H9 (cell line): ENCODE data around the gene ABT1. TPM values are rescaled to one million over a fixed set of nuclear protein-coding genes. Genes with fewer than 3 reads are reported as not detected.
A peak's percentile ranks its signal among the peaks of the same experiment; 100 is the strongest.

Experiments used
- DNase-seq: peaks from one replicate; pipeline ENCODE4 v3.0.0-alpha.2; 2017
- H2AFZ ChIP-seq: one replicate; pipeline ENCODE4 v1.6.1; 2013; ENCODE audit warnings: mild to moderate bottlenecking, low read length, control low read depth, moderate library complexity
- H2AK5ac ChIP-seq: 2 replicates; pipeline ENCODE4 v1.6.1; 2013; ENCODE audit warnings: low read length, control low read depth, mixed read lengths; ENCODE audit not compliant: insufficient read length
- H2BK120ac ChIP-seq: one replicate; pipeline ENCODE4 v1.6.1; 2013; ENCODE audit warnings: low read depth, mild to moderate bottlenecking, low read length, control low read depth, inconsistent platforms; ENCODE audit not compliant: poor library complexity, severe bottlenecking
- H2BK12ac ChIP-seq: 2 replicates; pipeline ENCODE4 v1.6.1; 2013; ENCODE audit warnings: low read length, control low read depth, mixed read lengths, low read depth; ENCODE audit not compliant: insufficient read length
- H2BK15ac ChIP-seq: 2 replicates; pipeline ENCODE4 v1.6.1; 2013; ENCODE audit warnings: low read depth, low read length, control low read depth
- H2BK20ac ChIP-seq: one replicate; pipeline ENCODE4 v1.6.1; 2013; ENCODE audit warnings: low read depth, mild to moderate bottlenecking, low read length, control low read depth, inconsistent platforms; ENCODE audit not compliant: poor library complexity, severe bottlenecking
- H2BK5ac ChIP-seq: 2 replicates; pipeline ENCODE4 v1.6.1; 2013; ENCODE audit warnings: low read length, control low read depth, mixed read lengths; ENCODE audit not compliant: insufficient read length
- H3K14ac ChIP-seq: 2 replicates; pipeline ENCODE4 v1.6.1; 2013; ENCODE audit warnings: low read length, control low read depth; ENCODE audit not compliant: insufficient read depth
- H3K18ac ChIP-seq: 2 replicates; pipeline ENCODE4 v1.6.1; 2013; ENCODE audit warnings: low read depth, mild to moderate bottlenecking, mixed read lengths, low read length, control low read depth; ENCODE audit not compliant: insufficient read length
- H3K23ac ChIP-seq: 2 replicates; pipeline ENCODE4 v1.6.1; 2013; ENCODE audit warnings: low read length, control low read depth, mixed read lengths, low read depth; ENCODE audit not compliant: insufficient read length
- H3K23me2 ChIP-seq: 2 replicates; pipeline ENCODE4 v1.6.1; 2013; ENCODE audit warnings: low read depth, mild to moderate bottlenecking, mixed read lengths, low read length, control low read depth; ENCODE audit not compliant: insufficient read length, poor library complexity, severe bottlenecking
- H3K27ac ChIP-seq: 2 replicates; pipeline ENCODE4 v1.5.1; 2013; ENCODE audit warnings: low read length, control low read depth, mixed read lengths, low read depth; ENCODE audit not compliant: insufficient read length
- H3K27me3 ChIP-seq: 2 replicates; pipeline ENCODE4 v1.6.1; 2013; ENCODE audit warnings: low read length, control low read depth, inconsistent platforms; ENCODE audit not compliant: insufficient read depth
- H3K4ac ChIP-seq: 2 replicates; pipeline ENCODE4 v1.6.1; 2013; ENCODE audit warnings: low read depth, mild to moderate bottlenecking, control low read depth, inconsistent platforms, low read length, moderate library complexity
- H3K4me1 ChIP-seq: 2 replicates; pipeline ENCODE4 v1.6.1; 2013; ENCODE audit warnings: low read length, control low read depth, inconsistent platforms; ENCODE audit not compliant: insufficient read depth
- H3K4me2 ChIP-seq: 2 replicates; pipeline ENCODE4 v1.6.1; 2013; ENCODE audit warnings: low read length, control low read depth, mixed read lengths; ENCODE audit not compliant: insufficient read length, insufficient read depth
- H3K56ac ChIP-seq: 2 replicates; pipeline ENCODE4 v1.6.1; 2013; ENCODE audit warnings: low read depth, mild to moderate bottlenecking, mixed read lengths, low read length, control low read depth; ENCODE audit not compliant: insufficient read length
- H3K79me1 ChIP-seq: 2 replicates; pipeline ENCODE4 v1.6.1; 2013; ENCODE audit warnings: low read depth, mild to moderate bottlenecking, moderate library complexity, low read length, control low read depth, inconsistent platforms; ENCODE audit not compliant: insufficient read depth, poor library complexity, severe bottlenecking
- H3K79me2 ChIP-seq: 2 replicates; pipeline ENCODE4 v1.6.1; 2013; ENCODE audit warnings: low read length, control low read depth, inconsistent platforms; ENCODE audit not compliant: insufficient read depth
- H3K9ac ChIP-seq: 2 replicates; pipeline ENCODE4 v1.6.1; 2013; ENCODE audit warnings: low read length, control low read depth, mixed read lengths; ENCODE audit not compliant: insufficient read length; ENCODE audit errors: extremely low read depth
- H3K9me3 ChIP-seq: one replicate; pipeline ENCODE4 v1.6.1; 2013; ENCODE audit warnings: low read depth, low read length, inconsistent platforms; ENCODE audit not compliant: control insufficient read depth
- H3T11ph ChIP-seq: one replicate; pipeline ENCODE4 v1.6.1; 2013; ENCODE audit warnings: mild to moderate bottlenecking, low read length, control low read depth, inconsistent platforms
- H4K20me1 ChIP-seq: one replicate; pipeline ENCODE4 v1.6.1; 2013; ENCODE audit not compliant: control insufficient read depth, insufficient read length, insufficient read depth
- H4K5ac ChIP-seq: 2 replicates; pipeline ENCODE4 v1.6.1; 2013; ENCODE audit warnings: low read depth, mild to moderate bottlenecking, mixed read lengths, low read length, control low read depth; ENCODE audit not compliant: insufficient read length
- H4K8ac ChIP-seq: replicated peaks from 2 replicates; pipeline ENCODE4 v1.6.1; 2013; ENCODE audit warnings: low read length, control low read depth, mixed read lengths, low read depth; ENCODE audit not compliant: insufficient read length
- H4K91ac ChIP-seq: 2 replicates; pipeline ENCODE4 v1.6.1; 2013; ENCODE audit warnings: low read depth, mild to moderate bottlenecking, moderate library complexity, mixed read lengths, low read length, control low read depth; ENCODE audit not compliant: insufficient read length
- H3K27ac Mint-ChIP-seq, 3 experiments: 2 replicates in 2 of 3; 3 replicates in 1 of 3; pipeline ENCODE4 v1.8.0; 2020 to 2021; ENCODE audit warnings: mixed read lengths in 3 of 3, mild to moderate bottlenecking in 1 of 3, moderate library complexity in 1 of 3
- H3K27me3 Mint-ChIP-seq: 2 replicates; pipeline ENCODE4 v1.8.0; 2021; ENCODE audit warnings: low read depth, mild to moderate bottlenecking, moderate library complexity, mixed read lengths
- H3K36me3 Mint-ChIP-seq, 3 experiments: 2 replicates in 2 of 3; 3 replicates in 1 of 3; pipeline ENCODE4 v1.8.0; 2020 to 2021; ENCODE audit warnings: low read depth in 3 of 3, mixed read lengths in 3 of 3; ENCODE audit not compliant: insufficient read depth in 1 of 3
- H3K4me1 Mint-ChIP-seq, 2 experiments: 2 replicates each; pipeline ENCODE4 v1.8.0; 2020; ENCODE audit warnings: mixed read lengths in 2 of 2
- H3K4me3 Mint-ChIP-seq, 2 experiments: 2 replicates in 1 of 2; 3 replicates in 1 of 2; pipeline ENCODE4 v1.8.0; 2020 to 2021; ENCODE audit warnings: mild to moderate bottlenecking in 2 of 2, mixed read lengths in 2 of 2, moderate library complexity in 1 of 2
- H3K9me3 Mint-ChIP-seq, 2 experiments: 2 replicates in 1 of 2; 3 replicates in 1 of 2; pipeline ENCODE4 v1.8.0; 2020; ENCODE audit warnings: mild to moderate bottlenecking in 2 of 2, mixed read lengths in 2 of 2, moderate library complexity in 1 of 2
- WGBS: extraction: QIAGEN DNeasy Blood & Tissue Kit; methylation state at CpG from one replicate; pipeline ENCODE4 v1.1.7; 2013; ENCODE audit warnings: missing lambda C conversion rate, low lambda C conversion rate, mixed read lengths; ENCODE audit not compliant: insufficient read length; ENCODE audit errors: extremely low coverage; 5-methylcytosine and 5-hydroxymethylcytosine counted together
- total RNA-seq: library from RNA; stranded (reverse); gene quantifications from 2 replicates; pipeline ENCODE4 v1.2.1, GENCODE V29; 2021
- TF ChIP-seq, protein P1 (sequence below): fragments of 200-600 bp; sonication (generic); conservative IDR thresholded peaks from 3 replicates; pipeline ENCODE4 v1.8.0; 2021; ENCODE audit warnings: antibody characterized with exemption, mild to moderate bottlenecking

ABT1 gene
- total RNA-seq, 1 experiment from 2014 or later = 26.4 TPM

GRCh38 chr6:26576407-26576843 lies 20.3 kb upstream of the ABT1 start:
- Histone ChIP-seq H3K79me2 (no peaks in the 10 kb centered on the region), H3K23me2 (peaks cover 3% of the 10 kb centered on the region), H4K20me1 (no peaks in the 10 kb centered on the region), H2BK15ac (no peak overlapping the region), H3K4me1 (no peaks in the 10 kb centered on the region), H3K56ac (no peak overlapping the region), H3K27ac (no peak overlapping the region), H3T11ph (no peak overlapping the region), H2BK5ac (no peak overlapping the region), H3K4me2 (peak overlapping the region; percentile 55), H3K9ac (no peak overlapping the region), H2BK12ac (no peak overlapping the region), H2BK20ac (no peak overlapping the region), H4K8ac (no peak overlapping the region), H3K79me1 (no peaks in the 10 kb centered on the region), H3K14ac (no peak overlapping the region), H3K23ac (no peak overlapping the region), H4K91ac (no peak overlapping the region), H2BK120ac (no peak overlapping the region), H3K18ac (no peak overlapping the region), H2AK5ac (no peak overlapping the region), H3K27me3 (no peaks in the 10 kb centered on the region), H4K5ac (no peak overlapping the region), H3K4ac (no peak overlapping the region), H3K9me3 (no peaks in the 10 kb centered on the region), H2AFZ (no peak overlapping the region)
- Mint-ChIP-seq H3K9me3 (peaks cover 11 to 13% of the 10 kb centered on the region in 2 experiments; a peak in 4 of 5 replicates), H3K27ac (no peak overlapping the region), H3K36me3 (no peaks in the 10 kb centered on the region; a peak in 1 of 7 replicates), H3K4me1 (peaks cover 9 to 10% of the 10 kb centered on the region in 2 experiments), H3K27me3 (peaks cover 23% of the 10 kb centered on the region), H3K4me3 (peak overlapping the region; percentile 87 to 97)
- TF ChIP-seq, protein P1, sequence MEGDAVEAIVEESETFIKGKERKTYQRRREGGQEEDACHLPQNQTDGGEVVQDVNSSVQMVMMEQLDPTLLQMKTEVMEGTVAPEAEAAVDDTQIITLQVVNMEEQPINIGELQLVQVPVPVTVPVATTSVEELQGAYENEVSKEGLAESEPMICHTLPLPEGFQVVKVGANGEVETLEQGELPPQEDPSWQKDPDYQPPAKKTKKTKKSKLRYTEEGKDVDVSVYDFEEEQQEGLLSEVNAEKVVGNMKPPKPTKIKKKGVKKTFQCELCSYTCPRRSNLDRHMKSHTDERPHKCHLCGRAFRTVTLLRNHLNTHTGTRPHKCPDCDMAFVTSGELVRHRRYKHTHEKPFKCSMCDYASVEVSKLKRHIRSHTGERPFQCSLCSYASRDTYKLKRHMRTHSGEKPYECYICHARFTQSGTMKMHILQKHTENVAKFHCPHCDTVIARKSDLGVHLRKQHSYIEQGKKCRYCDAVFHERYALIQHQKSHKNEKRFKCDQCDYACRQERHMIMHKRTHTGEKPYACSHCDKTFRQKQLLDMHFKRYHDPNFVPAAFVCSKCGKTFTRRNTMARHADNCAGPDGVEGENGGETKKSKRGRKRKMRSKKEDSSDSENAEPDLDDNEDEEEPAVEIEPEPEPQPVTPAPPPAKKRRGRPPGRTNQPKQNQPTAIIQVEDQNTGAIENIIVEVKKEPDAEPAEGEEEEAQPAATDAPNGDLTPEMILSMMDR = no peak
- no CpG with 5 or more reads among the region's 7 CpGs for WGBS
- no peak for DNase-seq
